GM12878 (cell line): Measurements from ENCODE around the gene COX19. TPM values are rescaled to one million over a fixed set of nuclear protein-coding genes. Genes with fewer than 3 reads are reported as not detected.

Experiments used
- ATAC-seq: fragments of 200-7000 bp; cut with Tn5 transposase; 3 replicates; pipeline ENCODE4 v1.9.1; 2020; ENCODE audit warnings: mild to moderate bottlenecking, moderate library complexity
- BruUV-seq: library from RNA; stranded (reverse); fragments of 400-500 nt; replicated peaks from 2 replicates; lab custom pipeline; 2021; lab: Mats Ljungman, UMichigan
- CTCF ChIA-PET: fragments of 300-600 bp; sonication (Branson Sonifier 250); formaldehyde crosslinking; extraction: SDS; loops from one replicate; lab custom pipeline; 2021; ENCODE audit warnings: inconsistent platforms; lab: Yijun Ruan, JAX
- POLR2A ChIA-PET: fragments of 350-600 bp; formaldehyde crosslinking; extraction: SDS; loops from one replicate; lab custom pipeline; 2021; ENCODE audit warnings: inconsistent platforms; lab: Charles Lee
- RAD21 ChIA-PET: fragments of 300-600 bp; sonication (Branson Sonifier 250); formaldehyde crosslinking; loops from one replicate; lab custom pipeline; 2023; ENCODE audit warnings: antibody characterized with exemption; ENCODE audit not compliant: unreplicated experiment; lab: Charles Lee
- SMC1A ChIA-PET: fragments of 300-600 bp; sonication (Branson Sonifier 250); formaldehyde crosslinking; loops from one replicate; lab custom pipeline; 2023; ENCODE audit not compliant: unreplicated experiment, uncharacterized antibody; lab: Charles Lee
- DNase-seq: peaks from one replicate; pipeline ENCODE4 v3.0.0-alpha.2; 2011; ENCODE audit warnings: low read depth, low spot score
- FAIRE-seq: peaks from 3 replicates; lab custom pipeline; 2011; peaks lifted over from hg19 to GRCh38; lab: Jason Lieb, UNC
- H2AFZ ChIP-seq: 2 replicates; pipeline ENCODE4 v1.6.0; 2011; ENCODE audit warnings: low read depth, low read length, control low read depth; ENCODE audit not compliant: control insufficient read depth
- H3K27ac ChIP-seq: 2 replicates; pipeline ENCODE4 v1.5.1; 2011; ENCODE audit warnings: control low read depth; ENCODE audit not compliant: control insufficient read depth, insufficient read depth
- H3K27me3 ChIP-seq, 2 experiments: replicated peaks in 1 of 2; 2 replicates each; pipeline versions ENCODE4 v1.6.0 to v1.6.1; 2011; ENCODE audit warnings: low read length in 1 of 2; ENCODE audit not compliant: control insufficient read depth in 2 of 2, insufficient read depth in 2 of 2
- H3K36me3 ChIP-seq, 2 experiments: 2 replicates each; pipeline ENCODE4 v1.5.1; 2011; ENCODE audit warnings: low read length in 1 of 2; ENCODE audit not compliant: control insufficient read depth in 2 of 2, insufficient read depth in 2 of 2
- H3K4me1 ChIP-seq: 2 replicates; pipeline ENCODE4 v1.6.1; 2011; ENCODE audit warnings: mild to moderate bottlenecking, low read length, moderate library complexity, mixed read lengths; ENCODE audit not compliant: control insufficient read depth, insufficient read depth
- H3K4me2 ChIP-seq: 2 replicates; pipeline ENCODE4 v1.6.0; 2011; ENCODE audit warnings: control low read depth; ENCODE audit not compliant: control insufficient read depth, insufficient read depth
- H3K4me3 ChIP-seq: fragments of 200-600 bp; sonication (generic); 2 replicates; pipeline ENCODE4 v1.5.1; 2016
- H3K79me2 ChIP-seq: 2 replicates; pipeline ENCODE4 v1.6.0; 2011; ENCODE audit warnings: low read length; ENCODE audit not compliant: control insufficient read depth, insufficient read depth
- H3K9ac ChIP-seq: 2 replicates; pipeline ENCODE4 v1.8.0; 2011; ENCODE audit warnings: low read length, control low read depth, mixed read lengths; ENCODE audit not compliant: control insufficient read depth, insufficient read depth
- H3K9me3 ChIP-seq: replicated peaks from 3 replicates; pipeline ENCODE4 v1.5.1; 2011; ENCODE audit warnings: mild to moderate bottlenecking, low read length; ENCODE audit not compliant: control insufficient read depth, insufficient read depth
- H4K20me1 ChIP-seq: 2 replicates; pipeline ENCODE4 v1.6.0; 2011; ENCODE audit not compliant: control insufficient read depth, insufficient read depth
- CEBPZ ChIP-seq: fragments of 150-350 bp; IDR thresholded peaks from 2 replicates; pipeline ENCODE4 v1.6.1; 2016; ENCODE audit warnings: low read depth, low read length
- CHD4 ChIP-seq: fragments of 200-600 bp; sonication (generic); IDR thresholded peaks from 2 replicates; pipeline ENCODE4 v1.6.1; 2016; ENCODE audit warnings: mild to moderate bottlenecking
- EP300 ChIP-seq, 2 experiments: fragments of 150-350 bp in 1 of 2; IDR thresholded peaks; 2 replicates each; pipeline ENCODE4 v1.6.1; 2011 to 2012; ENCODE audit warnings: low read depth in 2 of 2, low read length in 2 of 2, borderline replicate concordance in 1 of 2, improper control_type of control experiment in 1 of 2, inconsistent platforms in 1 of 2; ENCODE audit not compliant: control insufficient read depth in 1 of 2
- IRF3 ChIP-seq: fragments of 450-650 bp; IDR thresholded peaks from 2 replicates; pipeline ENCODE4 v1.6.1; 2014; ENCODE audit warnings: mild to moderate bottlenecking
- JUNB ChIP-seq: IDR thresholded peaks from 2 replicates; pipeline ENCODE4 v1.6.1; 2016; ENCODE audit warnings: antibody characterized with exemption, mild to moderate bottlenecking
- JUND ChIP-seq: IDR thresholded peaks from 2 replicates; pipeline ENCODE4 v1.6.1; 2012; ENCODE audit warnings: low read depth, mild to moderate bottlenecking, low read length, improper control_type of control experiment, moderate library complexity
- LARP7 ChIP-seq: fragments of 450-650 bp; IDR thresholded peaks from 2 replicates; pipeline ENCODE4 v1.6.1; 2017; ENCODE audit warnings: mild to moderate bottlenecking
- MEF2B ChIP-seq: fragments of 450-650 bp; IDR thresholded peaks from 2 replicates; pipeline ENCODE4 v1.6.1; 2018; ENCODE audit warnings: mild to moderate bottlenecking, moderate library complexity; ENCODE audit not compliant: partially characterized antibody, poor library complexity, severe bottlenecking
- NR2C1 ChIP-seq: fragments of 450-650 bp; IDR thresholded peaks from 2 replicates; pipeline ENCODE4 v1.6.1; 2017; ENCODE audit warnings: antibody characterized with exemption, mild to moderate bottlenecking, moderate library complexity
- PAX5 ChIP-seq: IDR thresholded peaks from 2 replicates; pipeline ENCODE4 v1.6.1; 2011; ENCODE audit warnings: low read depth, low read length, borderline replicate concordance
- POLR2AphosphoS5 ChIP-seq: IDR thresholded peaks from 2 replicates; pipeline ENCODE4 v1.6.1; 2011; ENCODE audit warnings: mild to moderate bottlenecking, low read length, inconsistent platforms
- RAD21 ChIP-seq: IDR thresholded peaks from 2 replicates; pipeline ENCODE4 v1.6.1; 2011; ENCODE audit warnings: mild to moderate bottlenecking, low read depth, low read length, moderate library complexity; ENCODE audit not compliant: insufficient read depth
- RAD51 ChIP-seq: fragments of 450-650 bp; IDR thresholded peaks from 2 replicates; pipeline ENCODE4 v1.6.1; 2016; ENCODE audit warnings: moderate library complexity, mild to moderate bottlenecking, inconsistent platforms
- RFX5 ChIP-seq: IDR thresholded peaks from 2 replicates; pipeline ENCODE4 v1.6.1; 2011; ENCODE audit warnings: low read depth, low read length, improper control_type of control experiment
- TAF1 ChIP-seq: IDR thresholded peaks from 2 replicates; pipeline ENCODE4 v1.6.1; 2011; ENCODE audit warnings: mild to moderate bottlenecking, low read depth, low read length, borderline replicate concordance
- TCF3 ChIP-seq: IDR thresholded peaks from 2 replicates; pipeline ENCODE4 v1.6.1; 2012; ENCODE audit warnings: low read depth, mild to moderate bottlenecking, low read length, borderline replicate concordance; ENCODE audit not compliant: insufficient read depth
- WGBS: methylation state at CpG from one replicate; pipeline ENCODE4 v1.1.6; 2016; ENCODE audit warnings: low lambda C conversion rate; ENCODE audit not compliant: insufficient replicate concordance, insufficient coverage; ENCODE audit errors: missing lambda C conversion rate; 5-methylcytosine and 5-hydroxymethylcytosine counted together
- in situ Hi-C: fragments of 300-500 bp; cut with MboI; formaldehyde crosslinking; loops from 9 replicates; pipeline ENCODE4 v1.14.3; 2018; ENCODE audit warnings: mixed read lengths
- intact Hi-C: fragments of 100-400 bp; cut with micrococcal nuclease; formaldehyde crosslinking; loops from one replicate; pipeline ENCODE4 v1.14.2; 2022; ENCODE audit not compliant: unreplicated experiment
- polyA plus RNA-seq, 11 experiments: library from polyadenylated mRNA; depleted of rRNA in 4 of 11; unstranded in 6 of 11; stranded (reverse) in 5 of 11; fragments of >200 nt; fragmentation: Nextera tagmentation in 4 of 11; fragmentation: Illumina TruSeq in 1 of 11; extraction: Ambion mirVana in 4 of 11; extraction: Trizol in 1 of 11; gene quantifications; 1 replicate in 1 of 11; 2 replicates in 10 of 11; pipeline versions ENCODE4 v1.2.1 to v1.2.3, GENCODE V29; 2011 to 2016; ENCODE audit warnings: inconsistent platforms in 2 of 11, missing spikeins in 2 of 11, low read depth in 1 of 11
- total RNA-seq, 4 experiments: library from RNA; depleted of rRNA in 3 of 4; stranded (reverse); fragments of >200 nt in 3 of 4; fragmentation: Illumina TruSeq in 1 of 4; extraction: Trizol in 1 of 4; gene quantifications; 2 replicates each; pipeline versions ENCODE4 v1.2.1 to v1.2.3, GENCODE V29; 2013 to 2021

COX19 gene
- total and polyA plus RNA-seq, 10 of the 15 experiments (the other 5 are each of a cell fraction or from before 2014, with no cell fraction given) = 3.7 to 17.9 (median 10.8) TPM

- WGBS = 63% methylated on average over 15 of the region's 15 CpGs
- Histone ChIP-seq H3K4me3 (no peak overlapping the region), H3K4me1 (peaks cover 7% of the 10 kb centered on the region; the same call in 1 of the 2 replicates), H3K27me3 (no peaks in the 10 kb centered on the region), H3K27ac (no peak overlapping the region), H3K79me2 (peaks cover under 1% of the 10 kb centered on the region; the same call in 1 of the 2 replicates), H3K9ac (no peak overlapping the region), H4K20me1 (no peaks in the 10 kb centered on the region), H3K36me3 (peaks cover 4 to 17% of the 10 kb centered on the region in 2 experiments; a peak in 3 of 4 replicates), H3K9me3 (no peaks in the 10 kb centered on the region), H2AFZ (no peak overlapping the region), H3K4me2 (no peak overlapping the region)
- intact Hi-C loops = no loop called here
- BruUV-seq = no TSS peak
- CTCF ChIA-PET = no interaction called here
- no peak for TF ChIP-seq MEF2B
- no peak for TF ChIP-seq JUND
- no peak for TF ChIP-seq RAD21
- TF ChIP-seq TCF3 = no peak
- no peak for TF ChIP-seq RAD51
- TF ChIP-seq JUNB = no peak
- TF ChIP-seq LARP7 = no peak
- no peak for TF ChIP-seq CEBPZ
- no peak for TF ChIP-seq EP300 (IDR thresholded peaks at IDR 0.05; ENCODE audit: borderline replicate concordance in 1 of 2, control insufficient read depth in 1 of 2, low read depth in 2 of 2, low read length in 2 of 2)
- no peak for TF ChIP-seq CHD4
- no peak for TF ChIP-seq IRF3
- no peak for TF ChIP-seq PAX5
- TF ChIP-seq RFX5 = no peak
- no peak for TF ChIP-seq NR2C1
- TF ChIP-seq POLR2AphosphoS5 = no peak
- TF ChIP-seq TAF1 = no peak
- ATAC-seq (no peak), DNase-seq (no peak), FAIRE-seq (no peak)
- SMC1A ChIA-PET = no interaction called here
- POLR2A ChIA-PET = no interaction called here
- RAD21 ChIA-PET = no interaction called here
- in situ Hi-C loops = no loop called here
These were observed 32.6 kb upstream of the COX19 start for GRCh38 chr7:1007901-1008300.
